ENCODE results near the gene WDR89. TPM values are rescaled to one million over a fixed set of nuclear protein-coding genes. Genes with fewer than 3 reads are reported as not detected.
"Not testable (repeated sequence)": the region's sequence is repeated elsewhere in the genome, so short reads cannot be mapped to it uniquely, and the experiment has no call there.

WDR89 gene
- total and polyA plus RNA-seq, 7 donors: 5.0 to 10.0 (median 6.8) TPM

- Histone ChIP-seq H3K27ac (no peak overlapping the region), H3K9me3 (peaks cover 4 to 10% (median 6%) of the 10 kb centered on the region in 4 donors), H3K36me3 (peaks cover 0 to 13% (median 6%) of the 10 kb centered on the region in 4 donors), H3K27me3 (no peaks in the 10 kb centered on the region), H3K4me3 (no peak overlapping the region), H3K4me1 (no peaks in the 10 kb centered on the region)
- no peak for DNase-seq
- TF ChIP-seq EP300 (IDR thresholded peaks at IDR 0.05): no peak
- no peak for TF ChIP-seq POLR2A (IDR thresholded peaks at IDR 0.05)
- no peak for TF ChIP-seq CTCF (IDR thresholded peaks at IDR 0.05)
- no peak for TF ChIP-seq POLR2AphosphoS5 (IDR thresholded peaks at IDR 0.05)
- 96 to 98% methylated on average over 53 of the region's 53 CpGs for WGBS, 2 donors
- intact Hi-C loops (cut with DNase I): no loop called here
Observed at GRCh38 chr14:63594455-63595372, 47.0 kb downstream of the WDR89 start.

GRCh38 chr14:63583046-63583445 lies 58.6 kb downstream of the WDR89 start:
- H3K4me3 ChIP-seq; H3K4me1 ChIP-seq; H3K36me3 ChIP-seq; H3K27ac ChIP-seq; DNase-seq; intact Hi-C loops (cut with DNase I); H3K27me3 ChIP-seq; H3K9me3 ChIP-seq: not testable (repeated sequence)
- WGBS, 2 donors: 91 to 93% methylated on average over 8 of the region's 8 CpGs

- H3K36me3 ChIP-seq: no peaks in the 10 kb centered on the region
- TF ChIP-seq EP300 (IDR thresholded peaks at IDR 0.05) (no peak), POLR2A (IDR thresholded peaks at IDR 0.05) (no peak), POLR2AphosphoS5 (IDR thresholded peaks at IDR 0.05) (no peak), CTCF (IDR thresholded peaks at IDR 0.05) (no peak)
- intact Hi-C loops (cut with DNase I): no loop called here
- no peak overlapping the region for H3K4me3 ChIP-seq
- no peak overlapping the region for H3K27ac ChIP-seq
- WGBS, 2 donors: 33 to 59% methylated on average over 4 of the region's 4 CpGs
- H3K4me1 ChIP-seq: no peaks in the 10 kb centered on the region
- no peaks in the 10 kb centered on the region for H3K27me3 ChIP-seq
- no peaks in the 10 kb centered on the region for H3K9me3 ChIP-seq
- DNase-seq: no peak
Observed at GRCh38 chr14:63581491-63581890, 60.2 kb downstream of the WDR89 start.

GRCh38 chr14:63578300-63578699 lies 63.4 kb downstream of the WDR89 start:
- WGBS, 2 donors: 92 to 97% methylated on average over 1 of the region's 1 CpG
- no peaks in the 10 kb centered on the region for H3K9me3 ChIP-seq
- no peak for DNase-seq
- H3K4me3 ChIP-seq: no peak overlapping the region
- TF ChIP-seq EP300 (IDR thresholded peaks at IDR 0.05): no peak
- no peak overlapping the region for H3K27ac ChIP-seq
- intact Hi-C loops (cut with DNase I): no loop called here
- no peaks in the 10 kb centered on the region for H3K4me1 ChIP-seq
- H3K36me3 ChIP-seq: no peaks in the 10 kb centered on the region
- no peaks in the 10 kb centered on the region for H3K27me3 ChIP-seq

- Histone ChIP-seq H3K27ac (no peak overlapping the region), H3K9me3 (no peaks in the 10 kb centered on the region), H3K4me1 (no peaks in the 10 kb centered on the region), H3K4me3 (no peak overlapping the region), H3K27me3 (no peaks in the 10 kb centered on the region), H3K36me3 (no peaks in the 10 kb centered on the region)
- no peak for DNase-seq
- TF ChIP-seq EP300 (IDR thresholded peaks at IDR 0.05): no peak
- TF ChIP-seq POLR2AphosphoS5 (IDR thresholded peaks at IDR 0.05): no peak
- no peak for TF ChIP-seq POLR2A (IDR thresholded peaks at IDR 0.05)
- no peak for TF ChIP-seq CTCF (IDR thresholded peaks at IDR 0.05)
- intact Hi-C loops (cut with DNase I): no loop called here
- WGBS, 2 donors: 64 to 68% methylated on average over 4 of the region's 4 CpGs
Observed at GRCh38 chr14:63573581-63573980, 68.1 kb downstream of the WDR89 start.

Data from sigmoid colon (tissue), 7 donors.